IMR-90 (cell line): ENCODE results near the gene PLAC9. TPM values are rescaled to one million over a fixed set of nuclear protein-coding genes. Genes with fewer than 3 reads are reported as not detected.

Experiments used
- ATAC-seq: fragments of 200-7000 bp; cut with Tn5 transposase; 2 replicates; pipeline ENCODE4 v1.9.1; 2020; ENCODE audit warnings: low read depth, mild to moderate bottlenecking, moderate library complexity
- BruUV-seq: library from RNA; stranded (reverse); fragments of 400-500 nt; replicated peaks from 2 replicates; lab custom pipeline; 2021; lab: Mats Ljungman, UMichigan
- CTCF ChIA-PET: fragments of 300-600 bp; formaldehyde crosslinking; extraction: SDS; loops from one replicate; lab custom pipeline; 2021; ENCODE audit warnings: antibody characterized with exemption; lab: Yijun Ruan, JAX
- POLR2A ChIA-PET: fragments of 300-600 bp; sonication (Branson Sonifier 250); formaldehyde crosslinking; loops from one replicate; lab custom pipeline; 2022; ENCODE audit warnings: antibody characterized with exemption; ENCODE audit not compliant: unreplicated experiment; lab: Charles Lee
- DNase-seq: peaks from one replicate; pipeline ENCODE4 v3.0.0; 2013
- H2AFZ ChIP-seq: replicated peaks from 2 replicates; pipeline ENCODE3; 2013; ENCODE audit warnings: low read length, mild to moderate bottlenecking; ENCODE audit not compliant: poor library complexity
- H2AK5ac ChIP-seq: 2 replicates; pipeline ENCODE4 v1.6.1; 2013; ENCODE audit warnings: low read depth, low read length, inconsistent platforms
- H2AK9ac ChIP-seq: replicated peaks from 2 replicates; pipeline ENCODE3; 2013; ENCODE audit warnings: mild to moderate bottlenecking, low read depth, low read length, moderate library complexity; ENCODE audit not compliant: poor library complexity
- H2BK120ac ChIP-seq: 2 replicates; pipeline ENCODE4 v1.6.1; 2013; ENCODE audit warnings: low read depth, low read length, inconsistent platforms
- H2BK15ac ChIP-seq: 3 replicates; pipeline ENCODE4 v1.6.1; 2013; ENCODE audit warnings: low read depth, low read length, inconsistent platforms
- H2BK20ac ChIP-seq: 2 replicates; pipeline ENCODE4 v1.6.1; 2013; ENCODE audit warnings: low read depth, mild to moderate bottlenecking, inconsistent platforms, low read length, moderate library complexity
- H2BK5ac ChIP-seq: 2 replicates; pipeline ENCODE4 v1.6.1; 2013; ENCODE audit warnings: mild to moderate bottlenecking, low read depth, low read length, inconsistent platforms; ENCODE audit not compliant: poor library complexity, severe bottlenecking
- H3K14ac ChIP-seq: replicated peaks from 2 replicates; pipeline ENCODE4 v1.6.1; 2013; ENCODE audit warnings: low read depth, low read length, inconsistent platforms
- H3K18ac ChIP-seq: 2 replicates; pipeline ENCODE4 v1.6.1; 2013; ENCODE audit warnings: low read depth, low read length, control low read depth
- H3K23ac ChIP-seq: 2 replicates; pipeline ENCODE4 v1.6.1; 2013; ENCODE audit warnings: low read depth, low read length, inconsistent platforms
- H3K27ac ChIP-seq: 2 replicates; pipeline ENCODE4 v1.5.1; 2013; ENCODE audit warnings: mild to moderate bottlenecking, control low read depth, low read length; ENCODE audit not compliant: insufficient read depth
- H3K27me3 ChIP-seq: 2 replicates; pipeline ENCODE4 v1.6.1; 2013; ENCODE audit warnings: low read length; ENCODE audit not compliant: control insufficient read depth, insufficient read depth
- H3K36me3 ChIP-seq: 2 replicates; pipeline ENCODE4 v1.6.1; 2013; ENCODE audit warnings: low read length, mixed read lengths; ENCODE audit not compliant: control insufficient read depth, insufficient read depth
- H3K4ac ChIP-seq: 2 replicates; pipeline ENCODE4 v1.6.1; 2013; ENCODE audit warnings: low read depth, low read length, inconsistent platforms
- H3K4me1 ChIP-seq: 2 replicates; pipeline ENCODE4 v1.6.1; 2013; ENCODE audit warnings: low read length, mixed read lengths; ENCODE audit not compliant: control insufficient read depth, insufficient read depth
- H3K4me2 ChIP-seq: 2 replicates; pipeline ENCODE4 v1.6.1; 2013; ENCODE audit warnings: low read depth, mild to moderate bottlenecking, control low read depth, low read length, moderate library complexity
- H3K4me3 ChIP-seq: 2 replicates; pipeline ENCODE4 v1.5.1; 2013; ENCODE audit warnings: low read depth, mild to moderate bottlenecking, control low read depth, low read length, moderate library complexity; ENCODE audit not compliant: insufficient read depth
- H3K56ac ChIP-seq: 2 replicates; pipeline ENCODE4 v1.6.1; 2013; ENCODE audit warnings: low read length, inconsistent platforms; ENCODE audit not compliant: insufficient read depth; ENCODE audit errors: extremely low read depth
- H3K79me1 ChIP-seq, 2 experiments: 2 replicates each; pipeline ENCODE4 v1.6.1; 2013; ENCODE audit warnings: low read length in 2 of 2, inconsistent platforms in 1 of 2, low read depth in 1 of 2
- H3K9ac ChIP-seq: 2 replicates; pipeline ENCODE4 v1.6.1; 2013; ENCODE audit warnings: low read depth, low read length, control low read depth
- H3K9me1 ChIP-seq: 2 replicates; pipeline ENCODE4 v1.6.1; 2013; ENCODE audit warnings: low read length, inconsistent platforms; ENCODE audit not compliant: insufficient read depth
- H3K9me3 ChIP-seq: 2 replicates; pipeline ENCODE4 v1.6.1; 2013; ENCODE audit warnings: low read length; ENCODE audit not compliant: control insufficient read depth, insufficient read depth
- H4K20me1 ChIP-seq: 2 replicates; pipeline ENCODE4 v1.6.1; 2013; ENCODE audit warnings: low read length, inconsistent platforms; ENCODE audit not compliant: insufficient read depth
- H4K5ac ChIP-seq: 2 replicates; pipeline ENCODE4 v1.6.1; 2013; ENCODE audit warnings: mild to moderate bottlenecking, low read depth, low read length, control low read depth
- H4K8ac ChIP-seq, 2 experiments: 2 replicates each; pipeline ENCODE4 v1.6.1; 2013; ENCODE audit warnings: low read depth in 2 of 2, low read length in 2 of 2, control low read depth in 1 of 2, inconsistent platforms in 1 of 2
- H4K91ac ChIP-seq: 2 replicates; pipeline ENCODE4 v1.6.1; 2013; ENCODE audit warnings: low read depth, low read length, inconsistent platforms; ENCODE audit not compliant: insufficient read depth
- MXI1 ChIP-seq: IDR thresholded peaks from 2 replicates; pipeline ENCODE4 v1.6.1; 2012; ENCODE audit warnings: low read depth, mild to moderate bottlenecking, low read length, moderate library complexity, borderline replicate concordance
- NFE2L2 ChIP-seq: fragments of 150-350 bp; IDR thresholded peaks from 2 replicates; pipeline ENCODE4 v1.6.1; 2016; ENCODE audit warnings: low read depth, mild to moderate bottlenecking, low read length
- POLR2A ChIP-seq: IDR thresholded peaks from 2 replicates; pipeline ENCODE4 v1.6.1; 2012; ENCODE audit warnings: mild to moderate bottlenecking, low read depth, low read length
- RAD21 ChIP-seq: IDR thresholded peaks from 2 replicates; pipeline ENCODE4 v1.6.1; 2012; ENCODE audit warnings: low read length, improper control_type of control experiment
- RCOR1 ChIP-seq: IDR thresholded peaks from 2 replicates; pipeline ENCODE4 v1.6.1; 2012; ENCODE audit warnings: mild to moderate bottlenecking, low read length, improper control_type of control experiment; ENCODE audit not compliant: insufficient replicate concordance
- SMC3 ChIP-seq: fragments of 150-350 bp; IDR thresholded peaks from 2 replicates; pipeline ENCODE4 v1.6.1; 2016; ENCODE audit warnings: low read depth, mild to moderate bottlenecking, antibody characterized with exemption, low read length, moderate library complexity
- dilution Hi-C: fragments of 300-500 bp; cut with HindIII; formaldehyde crosslinking; loops from one replicate; pipeline ENCODE4 v1.14.3; 2018; ENCODE audit warnings: low sequenced_read_pairs; ENCODE audit not compliant: unreplicated experiment
- in situ Hi-C: fragments of 300-500 bp; cut with MboI; formaldehyde crosslinking; loops from 3 replicates; pipeline ENCODE4 v1.14.3; 2019; ENCODE audit warnings: low sequenced_read_pairs, inconsistent platforms, mixed read lengths
- intact Hi-C: fragments of 100-400 bp; cut with micrococcal nuclease; formaldehyde crosslinking; loops from 2 replicates; pipeline ENCODE4 v1.10.0; 2022
- polyA plus RNA-seq, 3 experiments: library from polyadenylated mRNA; depleted of rRNA; stranded (reverse); fragments of >200 nt; gene quantifications; 2 replicates each; pipeline ENCODE4 v1.2.3, GENCODE V29; 2012; ENCODE audit warnings: low replicate concordance in 1 of 3
- total RNA-seq: library from RNA; depleted of rRNA; stranded (reverse); fragments of >200 nt; gene quantifications from 2 replicates; pipeline ENCODE4 v1.2.3, GENCODE V29; 2012

PLAC9 gene
- total and polyA plus RNA-seq, 2 of the 4 experiments (the other 2 are of a cell fraction), result 1.6 to 12.2 TPM

DNA sequence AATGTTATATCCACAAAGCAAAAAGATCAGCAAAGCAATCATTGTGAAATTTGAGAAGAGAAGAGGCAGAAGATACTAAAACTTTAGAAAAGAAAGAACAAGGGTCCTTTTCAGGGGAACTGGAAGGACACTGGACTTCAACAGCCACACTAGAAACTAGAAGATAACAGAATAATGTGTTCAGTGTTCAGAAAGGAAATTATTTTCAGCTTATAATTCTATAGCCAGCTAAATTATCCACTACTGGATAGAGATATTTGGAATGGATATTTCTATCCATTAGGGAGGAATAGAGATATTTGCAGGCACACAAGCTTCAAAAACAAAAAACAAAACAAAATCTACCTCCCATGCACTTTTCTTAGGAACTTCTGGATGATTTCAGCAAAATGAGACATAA is 60.0 kb downstream of the PLAC9 start:
- no peak overlapping the region for H4K5ac ChIP-seq
- POLR2A ChIA-PET, result no interaction called here
- H3K4me3 ChIP-seq, result no peak overlapping the region
- no peak overlapping the region for H2BK15ac ChIP-seq
- peaks cover 29% of the 10 kb centered on the region for H3K4me1 ChIP-seq
- H3K14ac ChIP-seq, result no peak overlapping the region
- H4K91ac ChIP-seq, result no peak overlapping the region
- no peak overlapping the region for H2AK9ac ChIP-seq
- H4K20me1 ChIP-seq, result peaks cover 85% of the 10 kb centered on the region
- ATAC-seq (no peak), DNase-seq (no peak)
- dilution Hi-C loops, result no loop called here
- intact Hi-C loops, result no loop called here
- no peak overlapping the region for H2BK120ac ChIP-seq
- BruUV-seq, result no TSS peak
- H3K4ac ChIP-seq, result no peak overlapping the region
- H3K9me1 ChIP-seq, result peaks cover 41% of the 10 kb centered on the region
- CTCF ChIA-PET, result no interaction called here
- no peak overlapping the region for H2AFZ ChIP-seq
- no peak overlapping the region for H3K23ac ChIP-seq
- H3K27ac ChIP-seq, result no peak overlapping the region
- H3K79me1 ChIP-seq, result peaks cover 24 to 72% of the 10 kb centered on the region in 2 experiments
- H4K8ac ChIP-seq, result no peak overlapping the region
- in situ Hi-C loops, result no loop called here
- peaks cover 2% of the 10 kb centered on the region; the same call in 1 of the 2 replicates for H3K9me3 ChIP-seq
- H3K9ac ChIP-seq, result no peak overlapping the region
- H3K27me3 ChIP-seq, result no peaks in the 10 kb centered on the region
- no peak for TF ChIP-seq RCOR1
- TF ChIP-seq SMC3, result no peak
- TF ChIP-seq POLR2A, result no peak
- TF ChIP-seq MXI1, result no peak
- TF ChIP-seq RAD21, result no peak
- TF ChIP-seq NFE2L2, result no peak
- no peak overlapping the region for H3K4me2 ChIP-seq
- no peak overlapping the region for H2AK5ac ChIP-seq
- no peak overlapping the region for H3K18ac ChIP-seq
- H3K56ac ChIP-seq, result no peak overlapping the region
- peaks cover 9% of the 10 kb centered on the region; the same call in 1 of the 2 replicates for H3K36me3 ChIP-seq
- H2BK5ac ChIP-seq, result no peak overlapping the region
- H2BK20ac ChIP-seq, result no peak overlapping the region
